Stomach smooth muscle (tissue), 2 donors: ENCODE measurements around the gene ERGIC1.

Source experiments
- H3K27ac ChIP-seq: one replicate; pipeline ENCODE4 v1.7.0; 2013; ENCODE audit warnings: mild to moderate bottlenecking, low read length, inconsistent platforms
- H3K27me3 ChIP-seq, 2 donors: one replicate each; pipeline ENCODE4 v1.7.0; 2013; ENCODE audit warnings: low read length in 2 of 2; ENCODE audit not compliant: insufficient read depth in 2 of 2, control insufficient read depth in 1 of 2
- H3K36me3 ChIP-seq, 2 donors: one replicate each; pipeline ENCODE4 v1.7.0; 2013; ENCODE audit warnings: low read length in 2 of 2; ENCODE audit not compliant: control insufficient read depth in 2 of 2, insufficient read depth in 2 of 2
- H3K4me1 ChIP-seq: one replicate; pipeline ENCODE4 v1.7.0; 2013; ENCODE audit warnings: low read length; ENCODE audit not compliant: control insufficient read depth, insufficient read depth
- H3K4me3 ChIP-seq, 2 donors: one replicate each; pipeline ENCODE4 v1.7.0; 2013; ENCODE audit warnings: low read length in 2 of 2
- H3K9ac ChIP-seq, 2 donors: one replicate each; pipeline ENCODE4 v1.7.0; 2013; ENCODE audit warnings: low read length in 2 of 2, mild to moderate bottlenecking in 1 of 2
- H3K9me3 ChIP-seq, 2 donors: one replicate each; pipeline ENCODE4 v1.7.0; 2013; ENCODE audit warnings: low read length in 2 of 2; ENCODE audit not compliant: control insufficient read depth in 2 of 2
- donor health status: healthy.
- donor health status: Pancreatic carcinoma.

Gene ERGIC1

GRCh38 chr5:172868924-172869591 lies 35.0 kb downstream of the ERGIC1 start:
- Histone ChIP-seq H3K9ac (peak overlapping the region; percentile 47 to 64), H3K27me3 (no peaks in the 10 kb centered on the region)

DNA sequence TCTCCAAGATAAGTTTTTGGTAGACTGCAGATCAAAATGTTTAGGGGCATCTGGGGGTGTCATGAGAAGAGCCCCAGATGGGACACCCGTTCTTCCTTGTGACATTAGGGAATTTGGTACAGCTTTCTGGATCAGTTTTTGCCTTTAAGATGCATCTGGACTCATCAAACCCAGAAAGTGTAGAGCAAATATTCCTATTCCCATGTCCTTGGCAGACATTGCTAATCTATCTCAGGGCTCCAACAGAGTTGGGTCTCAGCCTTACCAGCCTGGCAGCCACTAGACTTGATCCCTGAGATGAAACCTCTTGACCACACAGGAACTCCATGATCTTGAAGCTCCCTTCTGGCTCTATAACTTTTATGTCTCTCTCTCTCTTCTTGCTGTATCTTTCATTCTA lies 35.6 kb downstream of the ERGIC1 start:
- H3K36me3 ChIP-seq, result no peaks in the 10 kb centered on the region
- peak overlapping the region; percentile 94 for H3K27ac ChIP-seq
- H3K9ac ChIP-seq, result peak overlapping the region; percentile 21 to 36
- peak overlapping the region in 1 of 2 donors; percentile 54 for H3K4me3 ChIP-seq
- no peaks in the 10 kb centered on the region for H3K27me3 ChIP-seq
- H3K9me3 ChIP-seq, result no peaks in the 10 kb centered on the region
- peaks cover 81% of the 10 kb centered on the region for H3K4me1 ChIP-seq

More at GRCh38 chr5:172868924-172869591, 35.0 kb downstream of the ERGIC1 start:
- Histone ChIP-seq H3K27ac (peak overlapping the region; percentile 94), H3K9me3 (no peaks in the 10 kb centered on the region), H3K36me3 (no peaks in the 10 kb centered on the region), H3K4me1 (peaks cover 81% of the 10 kb centered on the region), H3K4me3 (peak overlapping the region; percentile 13 to 54)

DNA sequence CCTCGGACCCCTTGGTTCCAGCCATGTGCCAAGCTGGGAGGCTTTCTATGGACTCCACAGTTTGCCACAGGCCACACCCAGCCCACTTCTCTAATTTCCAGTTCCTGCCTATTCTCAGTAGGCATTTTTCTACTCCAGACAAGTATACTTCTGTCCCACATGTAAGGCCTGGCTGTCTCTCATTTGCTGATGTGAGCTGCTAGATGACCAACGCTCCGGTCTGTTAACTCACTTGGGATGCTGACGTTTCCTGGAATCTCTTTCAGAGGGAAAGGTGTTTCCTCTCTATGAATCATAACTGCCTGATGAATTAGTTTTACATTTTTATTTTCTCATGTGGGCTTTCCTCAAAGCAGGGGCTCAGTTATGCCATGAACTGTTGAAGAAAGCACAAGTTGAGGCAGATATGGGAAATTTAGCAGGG lies 36.3 kb downstream of the ERGIC1 start:
- H3K36me3 ChIP-seq, result no peaks in the 10 kb centered on the region
- H3K9ac ChIP-seq, result peak overlapping the region; percentile 13 to 67
- H3K27ac ChIP-seq, result peak overlapping the region; percentile 94
- no peaks in the 10 kb centered on the region for H3K27me3 ChIP-seq
- H3K4me3 ChIP-seq, result no peak overlapping the region
- H3K4me1 ChIP-seq, result peaks cover 83% of the 10 kb centered on the region
- H3K9me3 ChIP-seq, result no peaks in the 10 kb centered on the region

DNA sequence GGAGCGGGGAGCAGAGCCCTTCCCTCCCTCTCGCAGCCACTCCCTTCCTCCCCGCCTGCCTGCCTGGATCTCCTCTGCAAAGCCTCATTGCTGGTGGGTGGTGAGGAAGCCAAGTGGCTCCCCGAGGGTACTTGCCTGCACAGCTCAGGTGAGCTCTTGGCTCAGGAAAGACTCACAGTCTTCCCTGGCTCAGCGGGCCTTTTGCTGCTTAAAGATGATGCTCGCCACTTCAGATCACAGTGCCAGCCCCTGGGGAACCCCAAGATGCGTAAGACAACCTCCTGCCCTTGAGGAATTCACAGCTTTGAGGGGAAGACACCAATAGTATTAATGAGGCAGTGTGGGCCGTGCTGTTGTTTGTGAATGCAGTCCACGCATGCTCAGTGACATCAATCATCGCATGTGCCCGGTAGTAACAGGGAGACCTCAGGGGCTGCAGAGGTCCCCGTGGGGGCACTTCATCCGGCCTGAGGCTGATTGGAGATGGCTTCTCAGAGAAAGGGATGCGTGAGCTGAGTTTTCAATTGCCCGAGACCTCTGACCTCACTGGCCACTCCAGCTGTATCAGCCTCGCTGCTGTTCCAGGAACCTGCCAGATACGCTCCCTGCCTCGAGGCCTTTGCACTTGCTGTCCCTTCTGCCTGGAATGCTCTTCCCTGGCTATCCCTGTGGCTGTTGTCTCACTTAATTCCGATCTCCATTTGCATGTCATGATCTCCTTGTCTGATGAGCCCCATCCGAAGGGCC lies 36.8 kb downstream of the ERGIC1 start:
- H3K9ac ChIP-seq, result peak overlapping the region; percentile 13 to 67
- H3K4me1 ChIP-seq, result peaks cover 87% of the 10 kb centered on the region
- H3K4me3 ChIP-seq, result no peak overlapping the region
- H3K36me3 ChIP-seq, result no peaks in the 10 kb centered on the region
- H3K27me3 ChIP-seq, result no peaks in the 10 kb centered on the region
- no peaks in the 10 kb centered on the region for H3K9me3 ChIP-seq
- H3K27ac ChIP-seq, result peak overlapping the region; percentile 94

- H3K27me3 ChIP-seq, result no peaks in the 10 kb centered on the region
- H3K36me3 ChIP-seq, result no peaks in the 10 kb centered on the region
- H3K9ac ChIP-seq, result peak overlapping the region; percentile 55 to 67
- peaks cover 83% of the 10 kb centered on the region for H3K4me1 ChIP-seq
- no peak overlapping the region for H3K4me3 ChIP-seq
- peak overlapping the region; percentile 94 for H3K27ac ChIP-seq
- H3K9me3 ChIP-seq, result no peaks in the 10 kb centered on the region
Observed at GRCh38 chr5:172871536-172871935, 37.5 kb downstream of the ERGIC1 start.

- Histone ChIP-seq H3K36me3 (no peaks in the 10 kb centered on the region), H3K9me3 (no peaks in the 10 kb centered on the region), H3K9ac (peak overlapping the region; percentile 55 to 67), H3K27ac (peak overlapping the region; percentile 94), H3K27me3 (no peaks in the 10 kb centered on the region), H3K4me1 (peaks cover 78% of the 10 kb centered on the region), H3K4me3 (peak overlapping the region in 1 of 2 donors; percentile 8)
Observed at GRCh38 chr5:172871982-172872381, 37.9 kb downstream of the ERGIC1 start.

DNA sequence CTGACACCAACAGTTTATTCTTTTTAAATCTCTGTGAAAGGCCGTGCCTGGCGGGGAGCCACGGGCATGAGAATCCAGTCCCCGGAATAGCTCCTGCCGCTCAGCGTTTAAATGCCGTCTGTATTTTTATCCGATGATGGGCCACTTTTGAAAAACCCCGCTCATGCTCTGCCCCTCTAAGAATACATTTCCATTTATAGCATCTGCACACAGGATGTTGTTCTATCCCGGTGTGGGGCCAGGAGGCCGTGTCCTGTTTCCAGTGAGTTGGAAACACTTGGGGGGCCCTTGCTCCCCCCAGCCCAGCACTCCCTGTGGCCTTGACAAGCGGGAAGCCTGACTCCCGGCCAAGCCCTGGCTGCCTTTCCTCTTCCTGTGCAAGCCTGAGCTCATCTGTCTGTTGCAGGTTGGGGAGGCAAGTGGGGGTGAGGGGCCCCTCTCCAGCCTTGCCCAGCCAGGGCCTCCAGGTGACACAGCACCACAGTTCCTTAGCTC lies 39.0 kb downstream of the ERGIC1 start:
- H3K9ac ChIP-seq, result peak overlapping the region; percentile 64 to 67
- no peaks in the 10 kb centered on the region for H3K36me3 ChIP-seq

GRCh38 chr5:172873513-172873912 lies 39.5 kb downstream of the ERGIC1 start:
- peak overlapping the region; percentile 94 for H3K27ac ChIP-seq
- no peaks in the 10 kb centered on the region for H3K9me3 ChIP-seq
- H3K4me3 ChIP-seq, result peak overlapping the region; percentile 38 to 52
- H3K9ac ChIP-seq, result peak overlapping the region; percentile 64 to 67
- H3K36me3 ChIP-seq, result no peaks in the 10 kb centered on the region
- peaks cover 73% of the 10 kb centered on the region for H3K4me1 ChIP-seq
- H3K27me3 ChIP-seq, result no peaks in the 10 kb centered on the region

More for the DNA sequence above, 39.0 kb downstream of the ERGIC1 start:
- no peaks in the 10 kb centered on the region for H3K9me3 ChIP-seq
- H3K27me3 ChIP-seq, result no peaks in the 10 kb centered on the region
- H3K4me3 ChIP-seq, result peak overlapping the region; percentile 38 to 52
- peak overlapping the region; percentile 94 for H3K27ac ChIP-seq
- H3K4me1 ChIP-seq, result peaks cover 74% of the 10 kb centered on the region

- H3K36me3 ChIP-seq, result no peaks in the 10 kb centered on the region
- no peak overlapping the region for H3K4me3 ChIP-seq
- H3K4me1 ChIP-seq, result peaks cover 71% of the 10 kb centered on the region
- H3K9me3 ChIP-seq, result no peaks in the 10 kb centered on the region
- no peaks in the 10 kb centered on the region for H3K27me3 ChIP-seq
- H3K27ac ChIP-seq, result peak overlapping the region; percentile 94
- no peak overlapping the region for H3K9ac ChIP-seq
Observed at GRCh38 chr5:172874647-172875504, 40.8 kb downstream of the ERGIC1 start.

DNA sequence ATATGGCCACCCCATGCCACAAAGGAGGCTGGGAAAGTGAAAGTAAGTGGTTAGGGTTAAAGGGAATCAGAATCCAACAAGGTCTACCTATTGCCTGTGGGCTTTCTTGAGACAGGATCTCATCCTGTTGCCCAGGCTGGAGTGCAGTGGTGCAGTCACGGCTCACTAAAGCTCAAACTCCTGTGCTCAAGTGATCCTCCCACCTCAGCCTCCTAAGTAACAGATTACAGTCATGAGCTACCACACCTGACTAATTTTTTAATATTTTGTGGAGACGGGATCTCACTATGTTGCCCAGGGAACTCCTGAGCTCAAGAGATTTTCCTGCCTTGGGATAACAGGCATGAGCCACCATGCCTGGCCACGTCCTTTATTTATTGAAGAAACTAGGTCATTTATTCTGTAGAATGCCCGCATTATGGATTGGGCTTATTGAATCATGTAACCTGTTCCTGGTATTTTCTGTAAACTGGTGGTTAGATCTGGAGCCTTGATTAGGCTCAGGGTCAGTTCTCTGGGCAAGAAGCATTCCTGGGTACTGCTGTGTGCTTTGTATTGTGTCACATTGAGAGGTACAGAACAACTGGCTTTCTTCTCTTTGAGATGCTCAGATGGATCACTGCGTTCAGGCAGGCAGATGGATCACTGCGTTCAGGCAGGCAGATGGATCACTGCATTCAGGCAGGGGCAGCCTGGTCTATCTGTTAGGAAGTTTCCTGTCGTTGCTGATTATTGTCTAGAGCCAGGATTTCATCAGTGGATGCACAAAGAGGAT lies 41.6 kb downstream of the ERGIC1 start:
- Histone ChIP-seq H3K4me1 (peaks cover 64% of the 10 kb centered on the region), H3K27ac (peak overlapping the region; percentile 53), H3K36me3 (no peaks in the 10 kb centered on the region), H3K9me3 (no peaks in the 10 kb centered on the region), H3K9ac (no peak overlapping the region), H3K4me3 (no peak overlapping the region), H3K27me3 (no peaks in the 10 kb centered on the region)
